Pulmonary artery endothelial cell (primary cell): ENCODE data around the gene LUC7L3. TPM values are rescaled to one million over a fixed set of nuclear protein-coding genes. Genes with fewer than 3 reads are reported as not detected.

ENCODE experiments used
- total RNA-seq: library from RNA; depleted of rRNA; stranded (reverse); fragments of >200 nt; gene quantifications from 2 replicates; pipeline ENCODE4 v1.2.3, GENCODE V29; 2014

Gene LUC7L3
- total RNA-seq, 1 donor from 2014 or later: 18.1 TPM

Other genes starting within 250 kb of the LUC7L3 start
- gene RSAD1, start 240.7 kb upstream of the LUC7L3 start, total RNA-seq: 27.0 and 28.2 TPM in 2 replicates
- 0.46 and 0.92 TPM in 2 replicates for gene MYCBPAP, start 211.2 kb upstream of the LUC7L3 start, total RNA-seq
- gene EPN3, start 186.9 kb upstream of the LUC7L3 start, total RNA-seq: 0.04 and 0.07 TPM in 2 replicates
- gene SPATA20, start 172.4 kb upstream of the LUC7L3 start, total RNA-seq: 47.2 and 57.8 TPM in 2 replicates
- 0.04 TPM in 1 of 2 replicates, not detected in the other for gene CACNA1G, start 158.9 kb upstream of the LUC7L3 start, total RNA-seq
- gene ABCC3, start 84.7 kb upstream of the LUC7L3 start, total RNA-seq: 2.4 and 3.6 TPM in 2 replicates
- gene ANKRD40, start 11.7 kb upstream of the LUC7L3 start, total RNA-seq: 34.2 and 40.7 TPM in 2 replicates
- gene ANKRD40CL, start 47.9 kb downstream of the LUC7L3 start, total RNA-seq: not detected in 2 replicates
- not detected in 2 replicates for gene WFIKKN2, start 116.0 kb downstream of the LUC7L3 start, total RNA-seq
- gene TOB1, start 146.8 kb downstream of the LUC7L3 start, total RNA-seq: 4.4 and 5.0 TPM in 2 replicates